CD4-positive, alpha-beta T cell treated with Interleukin-4 for 4 hours (primary cell): Measurements from ENCODE around the gene GLP2R.
"Not testable (repeated sequence)": the region's sequence is repeated elsewhere in the genome, so short reads cannot be mapped to it uniquely, and the experiment has no call there.

Source experiments
- DNase-seq: peaks from one replicate; pipeline ENCODE4 v3.0.0-alpha.2; 2020

Gene GLP2R

DNA sequence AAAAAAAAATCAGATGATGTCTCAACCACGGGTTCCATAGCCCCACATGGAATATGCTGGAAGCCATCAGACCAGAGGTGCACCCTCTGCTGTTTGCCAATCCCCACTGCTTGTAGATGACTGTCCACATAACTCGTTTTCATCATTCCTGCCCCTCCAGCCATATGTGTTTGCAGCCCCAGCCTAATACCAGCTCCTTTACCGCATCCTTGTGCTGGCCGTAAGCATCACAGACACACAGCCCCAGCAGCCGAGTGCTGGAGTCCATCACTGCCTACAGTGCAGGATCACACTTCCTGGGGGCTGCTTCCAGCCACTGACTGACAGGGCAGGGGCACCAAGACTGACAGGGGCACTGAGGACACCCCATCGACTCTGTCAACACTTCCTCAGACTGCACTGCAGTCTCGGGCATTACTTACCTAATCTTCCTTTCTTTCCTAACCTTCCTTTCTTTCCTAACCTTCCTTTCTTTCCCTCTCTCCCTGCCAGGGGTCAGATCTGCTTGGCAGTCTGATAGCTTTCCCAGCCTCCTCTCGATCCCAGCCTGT, 74.4 kb downstream of the GLP2R start:
- DNase-seq: no peak

DNA sequence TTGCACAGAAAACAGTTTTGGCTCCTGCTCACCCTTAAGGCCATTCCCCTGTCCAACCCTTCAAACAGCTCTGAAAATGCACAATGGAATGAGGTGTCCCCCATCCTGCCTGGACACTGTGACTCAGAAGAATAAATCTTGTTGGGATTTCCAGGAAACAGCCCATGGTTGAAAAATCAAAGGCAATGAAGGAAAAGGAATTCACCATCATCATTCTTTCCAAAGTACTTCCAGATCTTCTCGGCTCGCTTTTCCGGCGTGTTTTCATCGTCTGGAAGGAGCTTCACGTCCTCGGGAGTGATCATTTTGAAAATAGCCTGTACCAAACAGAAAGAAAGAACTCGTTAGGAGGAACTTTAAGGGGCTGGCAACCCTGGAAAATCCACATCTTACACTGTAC, 75.1 kb downstream of the GLP2R start:
- DNase-seq: no peak

DNA sequence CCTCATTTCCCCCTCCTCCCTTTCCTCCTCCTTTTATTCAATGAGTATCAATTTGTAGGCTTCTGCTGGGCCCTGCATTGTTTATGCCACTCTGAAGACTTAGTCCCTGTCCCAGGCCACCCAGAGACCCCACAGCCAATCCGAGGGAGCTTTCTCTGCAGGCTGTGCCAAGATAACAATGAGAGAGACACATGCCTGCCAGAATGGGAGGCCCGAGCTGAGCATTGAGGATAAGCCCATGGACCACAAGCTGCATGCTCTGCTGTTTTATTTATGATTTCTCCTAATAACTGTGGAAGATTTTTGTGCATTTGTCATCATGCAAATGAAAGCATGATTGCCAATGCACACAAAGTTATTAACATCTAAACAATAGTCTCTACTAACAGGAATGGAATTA, 76.4 kb downstream of the GLP2R start:
- DNase-seq: no peak

DNA sequence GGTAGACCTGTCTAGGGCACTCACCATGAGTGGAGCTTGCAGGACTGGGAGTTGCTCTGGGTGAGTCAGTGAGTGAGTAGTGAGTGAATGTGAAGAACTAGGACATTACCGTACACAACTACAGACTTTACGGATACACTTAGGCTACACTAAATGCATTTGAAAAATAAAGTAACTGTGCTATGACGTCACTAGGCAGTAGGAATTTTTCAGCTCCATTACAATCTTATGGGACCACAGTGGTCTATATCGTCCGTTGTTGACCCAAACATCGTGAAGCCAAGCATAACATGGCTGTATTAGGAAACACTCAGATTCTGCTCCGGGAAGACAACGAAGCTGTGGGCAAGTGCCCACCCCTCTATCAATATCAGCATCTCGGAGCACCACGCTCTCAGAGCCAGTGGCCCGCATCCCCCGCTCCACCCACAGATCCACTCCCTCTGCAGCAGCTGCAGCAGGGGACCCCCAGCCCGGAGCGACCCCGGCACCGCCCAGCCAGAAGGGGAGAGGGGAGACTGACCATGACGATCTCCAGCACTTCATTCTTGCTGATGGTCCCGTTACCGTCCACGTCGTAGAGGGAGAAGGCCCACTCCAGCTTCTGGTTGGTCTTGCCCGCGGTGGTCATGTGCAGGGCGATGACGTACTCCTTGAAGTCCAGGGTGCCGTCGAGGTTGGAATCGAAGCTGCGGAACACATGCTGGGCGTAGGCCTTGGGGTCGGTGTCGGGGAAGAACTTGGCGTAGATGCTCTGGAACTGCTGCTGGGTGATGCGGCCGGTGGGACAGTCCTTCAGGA, 78.8 kb downstream of the GLP2R start:
- DNase-seq: no peak

DNA sequence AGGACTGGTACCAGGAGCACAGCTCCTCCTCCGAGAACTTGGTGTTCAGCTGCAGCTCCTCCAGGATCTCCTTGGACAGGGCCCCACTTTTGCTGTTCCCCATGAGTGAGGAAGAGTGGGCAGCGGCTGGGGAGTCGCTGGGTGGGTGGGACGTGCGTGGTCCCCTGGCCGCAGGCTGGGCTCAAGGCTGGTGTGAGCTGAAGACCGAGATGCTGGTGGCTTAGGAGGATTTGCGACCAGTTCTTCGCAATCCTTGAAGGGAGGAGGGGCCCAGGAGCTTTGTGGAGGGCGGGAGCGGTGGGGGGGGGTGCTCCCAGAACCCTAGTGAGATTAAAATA, 79.3 kb downstream of the GLP2R start, which contains the start of gene RCVRN:
Gene RCVRN, minus strand, starts transcription at position 194 of the 338 bp plus-strand sequence. Its CDS starts 91 bp downstream, at position 103.
- DNase-seq: no peak

DNA sequence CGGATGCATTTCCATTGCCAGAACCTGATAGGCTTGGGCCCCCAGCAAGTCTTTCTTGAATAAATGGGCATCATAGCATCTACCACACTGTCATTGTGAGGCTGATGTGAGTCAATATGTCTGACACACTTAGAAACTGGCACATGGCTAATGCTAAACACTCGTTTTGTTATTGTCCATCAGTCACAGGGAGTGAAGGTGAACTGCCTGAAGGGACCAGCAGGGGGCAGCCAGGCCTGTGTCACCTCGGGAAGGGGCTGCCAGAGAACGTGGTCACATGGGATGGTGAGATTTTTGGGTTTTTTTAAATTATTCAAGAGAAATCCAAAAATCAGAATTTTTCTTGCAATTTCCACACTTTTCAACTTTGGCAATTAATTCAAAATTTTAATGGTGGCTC, 80.2 kb downstream of the GLP2R start:
- no peak for DNase-seq

DNA sequence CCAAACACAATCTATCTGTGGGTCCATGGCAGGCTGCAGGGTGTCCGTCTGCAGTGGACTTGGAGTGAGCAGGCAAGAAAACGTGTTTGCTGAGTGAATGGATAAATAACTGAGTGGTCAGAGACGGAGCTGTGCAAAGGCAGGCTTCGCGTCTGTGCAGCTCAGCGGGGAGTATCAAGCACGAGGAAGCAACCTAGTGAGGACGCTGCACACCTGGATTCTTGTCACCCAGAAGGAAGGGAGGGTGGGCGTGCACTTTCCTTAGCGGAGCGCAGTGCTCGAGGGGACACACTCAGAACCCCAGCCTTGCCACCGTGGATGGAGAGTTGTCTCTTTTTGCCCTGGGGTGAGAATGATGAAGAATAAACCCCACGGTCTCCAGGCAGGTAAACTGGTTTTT, 80.9 kb downstream of the GLP2R start:
- no peak for DNase-seq

DNA sequence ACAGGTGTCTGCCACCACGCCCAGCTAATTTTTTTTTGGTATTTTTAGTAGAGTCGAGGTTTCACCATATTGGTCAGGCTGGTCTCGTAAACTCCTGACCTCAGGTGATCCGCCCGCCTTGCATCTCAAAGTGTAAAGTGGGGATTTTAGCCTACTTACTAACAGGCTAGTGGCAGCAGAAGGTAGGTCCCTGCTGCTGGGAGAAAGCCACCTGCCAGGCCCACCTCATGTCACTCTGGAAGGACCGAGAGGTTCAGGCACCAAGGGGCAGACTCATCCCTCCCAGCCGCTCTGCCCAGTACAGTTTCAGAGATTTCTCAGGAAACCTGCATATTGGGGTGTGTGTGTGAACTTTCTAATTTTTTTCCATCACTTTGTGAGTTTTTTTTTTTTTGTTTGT, 81.4 kb downstream of the GLP2R start:
- DNase-seq: no peak

DNA sequence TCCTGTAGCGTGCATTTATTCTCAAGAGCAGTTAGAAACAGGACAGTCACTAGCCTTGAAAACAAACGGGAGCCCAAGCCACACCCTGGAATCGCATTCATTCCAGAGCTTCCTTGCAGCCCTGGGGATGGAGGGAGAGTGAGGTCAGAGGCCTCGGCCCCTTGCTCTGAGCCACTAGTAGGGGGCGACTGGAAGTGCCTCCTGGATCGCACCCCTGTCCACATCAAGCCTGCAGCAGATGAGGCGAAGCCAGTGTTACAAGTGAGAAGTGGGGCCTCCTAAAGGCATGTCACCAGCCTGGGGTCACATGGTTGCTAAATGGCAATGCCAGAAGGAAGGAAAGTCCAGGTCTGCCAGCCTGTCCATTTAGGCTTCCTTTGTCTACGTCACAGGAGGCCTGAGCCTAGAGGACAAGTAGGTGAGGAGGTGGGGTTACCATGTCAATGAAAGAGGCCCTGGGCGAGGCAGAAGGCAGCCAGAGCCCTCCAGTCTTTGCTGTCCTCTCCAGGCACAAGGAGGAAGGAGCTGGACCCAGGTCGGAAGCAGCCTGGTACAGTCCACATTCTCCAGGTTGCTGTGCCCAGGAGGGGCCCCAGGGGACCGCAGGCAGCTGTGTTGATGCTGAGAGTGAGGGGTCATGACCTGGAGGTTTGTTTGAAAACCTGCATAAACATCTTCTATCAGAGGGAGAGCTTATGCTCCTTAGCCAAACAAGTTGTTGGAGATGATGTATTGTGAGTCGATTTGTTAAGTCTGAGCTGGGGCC, 82.3 kb downstream of the GLP2R start:
- DNase-seq: no peak

DNA sequence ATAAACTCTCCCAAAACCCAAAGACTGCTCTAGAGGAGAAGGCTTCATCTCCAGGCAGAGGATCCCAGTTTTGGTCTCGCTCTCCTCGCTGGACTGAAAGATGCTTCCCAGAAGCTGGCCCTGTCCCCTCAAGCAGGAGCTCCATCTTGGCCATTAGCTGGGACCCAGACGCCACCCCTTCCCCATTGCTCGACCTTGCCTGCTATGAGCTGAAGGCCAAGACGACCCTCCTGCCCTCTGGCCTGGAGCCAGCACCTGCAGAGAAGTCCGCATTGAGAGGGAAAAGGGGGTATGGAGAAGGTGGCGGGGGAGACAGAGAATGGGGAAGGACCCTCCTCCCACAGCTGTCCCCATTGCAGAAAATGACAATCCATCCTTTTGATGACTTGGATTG, 82.9 kb downstream of the GLP2R start:
- DNase-seq: no peak

DNA sequence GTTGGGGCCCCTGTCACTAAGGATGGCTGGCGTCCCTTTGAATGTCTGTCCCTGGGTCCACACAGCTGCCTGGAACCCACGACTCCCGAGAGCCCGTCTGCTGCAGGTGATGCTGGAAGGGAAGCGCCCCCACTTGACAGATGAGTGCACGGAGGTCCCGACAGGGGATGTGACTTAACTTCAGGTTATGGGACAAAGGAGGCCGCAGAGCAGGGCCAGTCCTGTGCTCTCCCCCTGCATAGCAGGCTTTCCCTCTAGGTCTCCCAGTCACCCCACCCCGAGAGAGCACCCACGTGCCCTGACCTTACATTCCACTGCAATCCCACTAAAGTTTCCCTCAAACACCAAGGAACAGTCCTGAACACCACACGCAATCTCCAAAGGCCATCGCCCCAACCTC, 85.4 kb downstream of the GLP2R start:
- DNase-seq: no peak

DNA sequence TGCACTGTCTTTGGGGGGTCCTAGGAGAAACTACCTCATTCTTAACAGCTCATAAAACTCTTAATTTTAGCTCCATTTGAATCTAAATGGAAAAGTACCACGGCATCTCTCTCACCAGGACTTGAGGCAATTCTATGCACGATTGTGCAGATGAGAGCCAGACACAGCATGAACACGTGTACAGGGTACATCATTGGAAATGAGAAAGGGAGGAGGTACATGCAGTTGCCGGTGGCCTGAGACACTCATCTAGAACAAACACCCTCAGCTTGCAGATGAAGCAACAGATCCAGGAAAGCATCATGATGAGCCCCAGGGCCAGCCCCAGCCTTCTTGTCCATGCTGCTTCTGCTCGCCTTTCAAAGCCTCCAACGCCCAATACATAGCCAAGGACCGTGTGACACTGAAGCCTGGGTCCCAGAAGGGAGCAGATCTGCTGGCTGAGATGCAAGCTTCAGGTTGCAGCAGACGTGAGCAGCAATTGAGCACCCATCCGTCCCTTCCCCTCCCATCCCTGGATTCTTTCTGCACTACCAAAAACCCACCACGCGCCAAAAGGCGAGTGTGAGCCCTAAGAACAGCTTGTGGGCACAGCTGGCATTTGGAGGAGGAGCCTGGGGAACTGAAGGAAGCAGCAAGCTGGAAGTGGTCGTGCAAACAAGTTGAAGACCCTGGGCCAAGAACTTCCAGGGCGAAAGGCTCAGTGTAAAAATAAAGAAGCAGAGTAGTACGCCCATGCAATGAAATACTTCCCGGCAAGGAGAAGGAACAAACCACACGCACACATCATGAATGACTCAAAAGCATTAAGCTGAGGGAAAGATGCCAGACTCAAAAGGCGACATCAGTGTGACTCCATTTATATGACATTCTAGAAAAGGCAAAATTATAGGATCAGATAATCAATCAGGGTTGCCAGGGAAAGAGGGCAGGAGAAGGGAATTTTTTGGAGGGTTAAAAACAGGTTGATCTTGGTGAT, 86.7 kb downstream of the GLP2R start:
- no peak for DNase-seq

DNA sequence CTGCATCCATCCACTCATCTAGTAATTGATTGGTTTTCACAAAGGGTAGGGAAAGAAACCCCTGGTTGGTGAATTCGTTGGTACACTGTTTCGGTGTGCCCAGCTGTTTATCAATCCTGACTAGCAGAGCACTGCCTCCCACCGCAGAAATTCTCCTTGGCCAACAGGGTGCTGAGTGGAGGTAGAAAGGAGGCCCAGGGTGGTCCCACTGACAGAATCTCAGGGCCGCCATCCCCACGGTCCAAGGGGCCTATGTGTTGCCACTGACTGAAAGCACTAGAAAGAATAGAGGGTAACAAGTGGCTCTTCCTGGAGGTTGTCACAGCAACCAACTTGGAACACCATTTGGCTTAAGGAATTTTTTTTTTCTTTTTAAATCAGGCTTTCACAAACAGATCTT, 87.8 kb downstream of the GLP2R start:
- DNase-seq: no peak

DNA sequence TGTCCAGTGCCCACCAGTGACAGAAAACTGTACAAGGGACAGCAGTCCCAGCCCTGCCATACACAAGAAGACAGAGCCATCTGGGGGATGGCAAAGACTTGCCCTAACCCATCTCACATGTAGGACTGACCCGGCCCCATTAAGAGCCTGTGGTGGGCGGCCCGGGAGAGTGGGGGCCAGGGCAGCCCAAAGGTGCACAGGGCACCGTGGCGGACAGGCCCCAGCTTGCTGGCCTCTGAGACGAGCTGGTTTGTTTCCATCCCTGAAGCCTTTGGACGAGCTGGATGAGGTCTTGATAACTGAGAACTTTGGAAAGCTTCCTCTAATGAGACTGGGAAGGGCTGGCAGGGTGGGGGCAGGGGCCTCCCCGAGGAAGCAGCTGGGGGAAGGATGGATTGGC, 90.4 kb downstream of the GLP2R start:
- no peak for DNase-seq

DNA sequence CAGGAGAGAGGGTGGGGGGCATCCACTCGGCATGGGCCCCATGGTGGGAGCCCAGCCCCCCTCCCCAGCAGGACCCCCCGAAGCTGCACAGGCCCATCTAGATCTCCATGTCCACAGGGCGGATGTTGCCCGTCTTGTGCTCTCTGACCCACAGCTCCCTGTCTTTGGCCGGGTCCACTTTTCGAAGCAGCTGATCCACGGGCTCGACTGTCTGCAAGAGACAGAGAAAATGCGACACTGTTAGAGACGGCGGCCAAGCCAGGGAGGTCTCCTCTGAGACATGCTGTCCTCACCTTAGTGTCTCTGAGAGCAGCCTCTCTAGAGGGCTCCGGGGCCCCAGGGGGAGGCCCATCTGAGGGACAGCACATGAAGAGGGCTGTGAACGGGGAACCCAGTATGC, 91.4 kb downstream of the GLP2R start:
- DNase-seq: no peak

DNA sequence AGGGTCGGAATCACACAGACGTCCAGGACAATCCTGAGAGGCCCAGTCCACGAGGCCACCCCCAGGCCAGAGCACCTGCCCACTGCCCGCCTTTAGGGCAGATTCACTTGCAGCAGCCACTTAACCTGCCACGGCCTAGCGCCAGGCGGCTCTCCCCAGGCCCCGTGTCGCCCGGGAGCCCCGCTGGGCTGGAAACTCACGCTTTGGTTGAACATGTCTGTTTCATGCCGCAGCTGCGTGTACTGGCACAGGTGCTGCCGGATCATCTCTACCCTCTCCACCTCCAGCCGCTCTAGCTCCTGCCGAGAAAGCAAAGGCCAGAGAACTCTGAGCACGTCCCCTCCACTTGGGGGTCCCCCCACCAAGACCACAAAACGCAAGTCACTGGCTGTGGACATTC, 92.1 kb downstream of the GLP2R start:
- DNase-seq: no peak

DNA sequence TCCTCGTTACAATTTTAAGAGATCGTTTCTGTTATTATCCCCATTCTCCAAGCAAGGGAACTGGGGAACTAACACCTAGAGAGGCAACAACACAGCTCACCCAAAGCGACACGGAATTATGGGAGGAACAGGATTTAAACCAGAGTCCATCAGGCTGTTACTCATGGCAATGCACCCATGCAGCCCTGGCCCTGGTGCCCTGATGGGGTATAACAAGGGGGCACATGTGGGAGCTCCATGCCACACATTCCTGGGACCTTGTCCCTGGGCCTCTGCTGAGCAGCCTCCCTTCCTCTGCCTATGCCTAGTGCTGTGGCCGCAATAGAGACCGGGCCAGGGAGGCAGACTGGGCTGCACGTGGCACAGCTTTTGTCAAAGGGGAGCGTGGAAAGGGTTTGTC, 92.6 kb downstream of the GLP2R start:
- no peak for DNase-seq

DNA sequence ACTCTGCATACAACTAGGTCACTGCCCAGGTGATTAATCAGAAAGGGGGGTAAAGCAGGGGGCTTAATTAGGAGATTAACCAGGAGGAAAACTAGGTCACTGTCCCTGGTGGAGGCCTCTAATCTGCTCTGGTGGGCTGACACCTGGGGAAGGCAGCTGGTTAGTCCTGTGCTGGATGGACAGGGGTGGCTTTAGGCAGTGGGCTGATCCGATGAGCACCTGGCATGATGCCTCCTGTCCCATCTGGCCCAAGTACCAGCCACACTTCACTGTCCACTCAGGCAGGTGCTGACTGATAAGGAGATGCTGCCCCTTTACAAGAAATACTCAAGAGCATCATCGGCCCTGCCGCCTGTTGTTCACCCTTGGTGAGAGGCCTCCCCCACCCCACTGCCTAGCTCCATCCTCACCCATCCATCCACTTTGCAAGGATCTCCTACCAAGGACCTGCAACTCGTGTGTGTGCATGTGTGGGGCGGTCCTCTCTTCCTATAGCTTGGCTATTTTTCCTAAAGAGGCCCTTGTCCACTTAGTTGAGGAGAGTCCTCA, 93.2 kb downstream of the GLP2R start:
- no peak for DNase-seq

DNA sequence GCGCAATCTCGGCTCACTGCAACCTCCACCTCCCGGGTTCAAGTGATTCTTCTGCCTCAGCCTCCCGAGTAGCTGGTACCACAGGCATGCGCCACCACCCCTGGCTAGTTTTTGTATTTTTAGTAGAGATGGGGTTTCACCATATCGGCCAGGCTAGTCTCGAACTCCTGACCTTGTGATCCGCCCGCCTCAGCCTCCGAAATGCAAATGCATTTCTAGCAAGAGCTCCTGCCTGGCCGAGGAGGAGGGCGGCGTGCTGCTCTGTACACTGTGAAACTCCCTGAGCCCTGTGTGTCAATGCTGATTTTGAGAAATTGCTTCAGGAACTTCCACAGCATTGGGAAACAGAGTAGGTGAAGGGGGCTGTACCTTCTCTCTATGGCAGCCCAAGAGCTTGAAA, 95.5 kb downstream of the GLP2R start:
- not testable (repeated sequence) for DNase-seq

DNA sequence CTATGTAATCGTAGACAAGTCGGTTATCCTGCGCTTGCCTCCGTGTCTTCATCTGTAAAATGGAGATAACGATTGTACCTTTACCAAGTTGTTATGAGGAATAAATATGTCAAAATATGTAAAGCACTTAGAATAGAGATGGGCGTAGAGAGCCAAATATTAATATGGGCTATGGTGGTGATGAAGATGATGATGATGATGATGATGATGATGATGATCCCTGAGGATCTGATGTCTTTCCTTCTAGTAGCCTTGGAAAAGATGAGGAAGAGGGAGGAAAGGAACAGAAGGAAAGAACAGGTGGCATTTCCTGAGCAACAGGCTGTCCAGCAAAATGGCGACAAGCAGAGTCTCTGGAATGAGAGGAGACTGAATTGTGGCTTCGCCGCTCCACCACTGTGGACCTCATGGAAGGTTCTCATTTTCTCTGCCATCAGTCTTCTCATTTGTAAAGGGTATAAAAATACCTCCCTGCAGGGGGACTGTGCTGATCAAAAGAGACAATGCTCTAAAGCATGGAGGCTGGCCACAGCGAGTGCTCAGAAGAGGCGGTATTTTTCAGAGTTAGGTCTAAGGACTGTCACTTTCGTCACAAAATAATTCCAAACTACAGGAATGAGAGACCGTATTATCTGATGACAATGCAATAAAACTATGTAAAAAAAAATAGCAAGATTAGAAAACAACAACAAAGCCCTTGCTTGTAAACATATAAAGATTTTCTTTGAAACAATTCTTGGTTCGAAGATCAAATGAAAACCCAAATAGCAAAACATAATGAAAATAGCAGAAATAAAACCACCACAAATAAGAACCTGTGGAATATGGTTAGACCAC, 96.5 kb downstream of the GLP2R start:
- DNase-seq: no peak

DNA sequence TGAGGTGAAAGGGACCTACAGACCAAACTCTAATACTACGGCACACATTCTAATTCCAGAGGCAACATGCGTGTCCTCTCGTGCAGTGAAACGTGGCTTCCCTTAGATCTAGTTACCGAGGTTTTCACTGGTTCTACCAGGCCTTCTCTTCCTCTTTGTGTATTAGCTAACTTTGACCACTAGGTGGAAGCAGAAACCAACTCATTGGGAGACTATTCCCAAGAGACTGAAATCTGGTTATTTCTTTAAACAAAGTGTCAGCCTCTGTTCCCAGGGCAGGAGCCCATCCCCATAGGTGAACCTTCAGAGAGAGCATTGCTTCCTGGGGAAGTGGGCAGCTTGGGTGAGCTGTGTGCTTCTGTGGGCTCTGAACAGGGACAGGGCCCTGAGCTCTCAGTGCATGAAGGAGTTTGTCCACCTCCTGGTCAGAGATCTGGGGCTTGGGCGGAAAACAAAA, 99.0 kb downstream of the GLP2R start:
- peak; percentile 57 for DNase-seq

DNA sequence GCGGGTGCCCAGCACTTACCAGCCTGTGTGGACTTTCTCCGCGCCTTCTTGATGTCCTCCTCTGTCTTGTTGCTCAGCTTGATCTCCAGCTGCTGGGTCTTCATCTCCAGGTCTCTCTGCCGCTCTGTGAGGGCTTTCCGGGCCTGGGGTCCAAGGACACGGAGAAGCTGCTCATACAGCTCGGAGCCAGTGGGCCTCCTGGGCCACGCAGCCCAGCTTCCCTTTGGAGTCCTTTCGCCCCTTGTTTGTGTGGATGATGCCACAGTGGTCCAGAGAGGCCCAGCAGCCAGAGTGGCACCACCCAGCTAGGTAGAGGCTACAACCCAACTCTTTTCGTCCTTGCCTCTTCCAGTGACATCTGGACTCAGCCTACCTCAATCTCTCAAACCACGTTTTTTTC, 99.7 kb downstream of the GLP2R start:
- no peak for DNase-seq
